Measurements from ENCODE around the gene IVD.
A peak's percentile ranks its signal among the peaks of the same experiment; 100 is the strongest.

Gene IVD

DNA sequence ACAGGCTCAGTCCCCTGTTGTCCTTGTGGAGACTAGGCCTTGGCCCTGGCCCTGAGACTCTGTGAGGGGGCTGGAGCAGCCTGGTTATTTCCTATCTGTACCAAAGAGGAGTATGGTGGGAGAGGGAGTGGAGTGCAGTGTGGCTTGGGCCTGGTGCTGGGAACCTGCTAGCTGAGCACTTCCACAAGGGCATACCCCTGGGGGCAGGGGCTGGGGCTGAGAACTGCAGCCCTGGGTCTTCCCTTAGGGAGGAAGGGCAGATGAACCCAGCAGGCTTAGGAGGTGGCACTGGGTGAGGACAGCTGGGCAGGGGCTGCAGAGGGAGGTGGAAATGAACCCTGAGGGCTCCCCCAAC is 61.6 kb downstream of the IVD start:
- in situ Hi-C loops (cut with MboI; ENCODE audit: low sequenced_read_pairs, unreplicated experiment): no loop called here
- no peak for TF ChIP-seq CTCF (IDR thresholded peaks at IDR 0.05; ENCODE audit: borderline replicate concordance, control extremely low read depth, extremely low read depth, insufficient read depth, missing control alignments)
- DNase-seq (ENCODE audit: low spot score): no peak

DNA sequence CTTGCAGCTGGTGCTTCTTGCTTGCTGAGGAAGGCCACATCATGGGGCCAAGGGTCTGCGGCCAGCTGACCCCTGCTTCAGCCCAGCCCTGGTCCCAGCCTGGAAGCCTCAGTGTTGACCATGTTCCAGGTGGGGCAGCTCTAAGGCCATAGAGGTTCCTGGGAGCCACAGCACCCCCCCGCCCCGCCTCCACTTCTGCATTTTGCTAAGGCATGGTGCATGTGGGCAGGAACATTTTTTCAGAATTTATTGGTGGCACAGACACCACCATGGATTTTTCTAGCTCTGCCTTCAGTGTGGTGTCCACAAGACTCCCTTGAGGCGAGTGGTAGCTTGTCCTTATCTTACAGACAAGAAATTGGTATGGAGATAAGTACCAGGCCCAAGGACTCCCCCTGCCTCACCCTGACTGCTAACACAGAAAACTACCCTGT is 63.3 kb downstream of the IVD start:
- no peak for DNase-seq (ENCODE audit: low spot score)
- in situ Hi-C loops (cut with MboI; ENCODE audit: low sequenced_read_pairs, unreplicated experiment): no loop called here
- no peak for TF ChIP-seq CTCF (IDR thresholded peaks at IDR 0.05; ENCODE audit: borderline replicate concordance, control extremely low read depth, extremely low read depth, insufficient read depth, missing control alignments)

DNA sequence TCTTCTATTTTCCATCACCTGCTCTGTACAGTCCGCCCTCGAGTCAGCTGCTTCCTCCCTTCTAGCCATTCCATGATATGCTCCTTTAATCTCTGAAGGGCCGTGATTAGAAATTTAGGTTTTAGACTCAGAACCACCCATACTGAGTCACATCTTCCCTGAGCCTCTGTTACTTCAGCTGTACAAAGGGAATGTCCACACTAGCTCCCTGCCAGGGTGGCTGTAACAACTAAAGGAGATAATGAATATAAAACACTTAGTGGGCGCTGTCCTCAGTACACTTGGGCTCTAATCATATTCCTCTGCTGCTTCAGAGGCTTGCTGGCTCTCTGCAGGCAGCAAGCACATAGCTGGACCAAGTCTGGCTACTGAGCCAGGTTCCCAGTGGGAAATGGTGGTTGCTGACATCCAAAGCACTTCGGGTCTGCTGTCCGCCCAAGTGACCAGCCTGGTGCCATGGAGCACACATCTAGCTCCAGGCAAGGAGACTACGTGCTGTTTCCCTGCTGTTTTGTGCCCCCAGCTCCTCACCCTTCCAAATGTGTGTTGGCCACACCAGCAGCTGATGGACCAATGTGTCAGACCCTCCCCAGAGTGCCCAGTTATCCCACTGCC is 64.3 kb downstream of the IVD start:
- no peak for TF ChIP-seq CTCF (IDR thresholded peaks at IDR 0.05; ENCODE audit: borderline replicate concordance, control extremely low read depth, extremely low read depth, insufficient read depth, missing control alignments)
- in situ Hi-C loops (cut with MboI; ENCODE audit: low sequenced_read_pairs, unreplicated experiment): no loop called here
- no peak for DNase-seq (ENCODE audit: low spot score)

DNA sequence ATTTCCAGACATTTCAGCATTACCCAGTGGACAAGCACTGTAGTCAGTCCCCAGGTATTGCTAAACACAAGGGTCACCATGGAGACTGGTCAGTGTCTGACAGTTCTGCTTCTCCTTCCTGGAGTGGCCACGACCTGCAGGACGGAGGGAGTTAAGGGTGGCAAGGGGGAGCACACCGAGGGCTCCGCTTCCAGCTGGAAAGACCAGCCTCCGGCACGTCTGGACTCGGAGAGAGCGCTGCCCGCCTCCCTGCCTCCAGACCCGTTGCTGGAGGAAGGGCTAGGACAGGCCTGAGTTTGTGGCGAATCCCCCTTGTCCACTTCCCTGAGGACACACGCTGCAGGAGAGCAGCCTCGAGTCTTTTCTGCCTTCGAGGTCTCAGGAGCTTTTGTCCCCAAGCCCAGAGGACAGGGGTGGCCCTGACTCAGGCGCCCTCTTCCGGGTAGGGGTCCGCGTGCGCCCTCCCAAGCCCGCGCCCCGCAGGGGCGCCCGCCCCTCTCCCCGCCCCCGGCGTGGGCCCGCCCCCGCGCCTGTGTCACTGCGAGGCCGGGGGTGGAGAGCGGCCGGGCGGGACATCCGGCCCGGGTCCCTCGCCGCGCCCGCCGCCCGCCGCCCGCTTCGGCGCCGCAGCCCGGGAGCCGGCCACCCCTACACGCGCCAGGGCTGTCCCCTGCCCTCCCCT is 65.0 kb downstream of the IVD start, which contains the start of gene CHST14:
CHST14 (plus strand) TSS at position 562 of the 682 bp plus-strand sequence. CDS start 230 bp downstream, outside the sequence.
- TF ChIP-seq CTCF (IDR thresholded peaks at IDR 0.05; ENCODE audit: borderline replicate concordance, control extremely low read depth, extremely low read depth, insufficient read depth, missing control alignments): no peak
- DNase-seq (ENCODE audit: low spot score): peak; percentile 91
- in situ Hi-C loops (cut with MboI; ENCODE audit: low sequenced_read_pairs, unreplicated experiment): no loop called here
